ENCODE data around the gene DNLZ.

Gene DNLZ

GRCh38 chr9:136395345-136396218 is 32.0 kb upstream of the DNLZ start:
- DNase-seq = no peak

GRCh38 chr9:136395020-136395340 is 31.4 kb upstream of the DNLZ start:
- no peak for DNase-seq

GRCh38 chr9:136394312-136395019 is 30.9 kb upstream of the DNLZ start:
- DNase-seq = no peak

- no peak for DNase-seq
Observed at GRCh38 chr9:136393531-136393930, 30.0 kb upstream of the DNLZ start.

- no peak for DNase-seq
Observed at GRCh38 chr9:136392538-136393449, 29.2 kb upstream of the DNLZ start.

- no peak for DNase-seq
Observed at GRCh38 chr9:136391737-136392537, 28.4 kb upstream of the DNLZ start.

- DNase-seq = no peak
Observed at GRCh38 chr9:136389396-136389795, 25.9 kb upstream of the DNLZ start.

GRCh38 chr9:136387217-136387616 is 23.7 kb upstream of the DNLZ start:
- DNase-seq = no peak

- DNase-seq = no peak
Observed at GRCh38 chr9:136386018-136386417, 22.5 kb upstream of the DNLZ start.

- peak; percentile 53 for DNase-seq
Observed at GRCh38 chr9:136385015-136385414, 21.5 kb upstream of the DNLZ start.

GRCh38 chr9:136383436-136383835 is 19.9 kb upstream of the DNLZ start:
- no peak for DNase-seq

- no peak for DNase-seq
Observed at GRCh38 chr9:136381966-136382513, 18.5 kb upstream of the DNLZ start.

- DNase-seq = no peak
Observed at GRCh38 chr9:136381311-136381710, 17.8 kb upstream of the DNLZ start.

- DNase-seq = no peak
Observed at GRCh38 chr9:136380381-136380780, 16.8 kb upstream of the DNLZ start.

GRCh38 chr9:136379891-136380290 is 16.3 kb upstream of the DNLZ start:
- no peak for DNase-seq

GRCh38 chr9:136379401-136379800 is 15.9 kb upstream of the DNLZ start:
- DNase-seq = no peak

- no peak for DNase-seq
Observed at GRCh38 chr9:136379003-136379287, 15.4 kb upstream of the DNLZ start.

GRCh38 chr9:136378170-136379002 is 14.8 kb upstream of the DNLZ start:
- DNase-seq = no peak

- no peak for DNase-seq
Observed at GRCh38 chr9:136377341-136378169, 14.0 kb upstream of the DNLZ start.

GRCh38 chr9:136376457-136376856 is 12.9 kb upstream of the DNLZ start:
- no peak for DNase-seq

- no peak for DNase-seq
Observed at GRCh38 chr9:136375096-136375495, 11.6 kb upstream of the DNLZ start.
